Fibroblast of skin of right quadriceps (primary cell): Measurements from ENCODE around the gene HS3ST3B1.

Source experiments
- DNase-seq: peaks from one replicate; pipeline ENCODE4 v3.0.0-alpha.2; 2013

Gene HS3ST3B1

DNA sequence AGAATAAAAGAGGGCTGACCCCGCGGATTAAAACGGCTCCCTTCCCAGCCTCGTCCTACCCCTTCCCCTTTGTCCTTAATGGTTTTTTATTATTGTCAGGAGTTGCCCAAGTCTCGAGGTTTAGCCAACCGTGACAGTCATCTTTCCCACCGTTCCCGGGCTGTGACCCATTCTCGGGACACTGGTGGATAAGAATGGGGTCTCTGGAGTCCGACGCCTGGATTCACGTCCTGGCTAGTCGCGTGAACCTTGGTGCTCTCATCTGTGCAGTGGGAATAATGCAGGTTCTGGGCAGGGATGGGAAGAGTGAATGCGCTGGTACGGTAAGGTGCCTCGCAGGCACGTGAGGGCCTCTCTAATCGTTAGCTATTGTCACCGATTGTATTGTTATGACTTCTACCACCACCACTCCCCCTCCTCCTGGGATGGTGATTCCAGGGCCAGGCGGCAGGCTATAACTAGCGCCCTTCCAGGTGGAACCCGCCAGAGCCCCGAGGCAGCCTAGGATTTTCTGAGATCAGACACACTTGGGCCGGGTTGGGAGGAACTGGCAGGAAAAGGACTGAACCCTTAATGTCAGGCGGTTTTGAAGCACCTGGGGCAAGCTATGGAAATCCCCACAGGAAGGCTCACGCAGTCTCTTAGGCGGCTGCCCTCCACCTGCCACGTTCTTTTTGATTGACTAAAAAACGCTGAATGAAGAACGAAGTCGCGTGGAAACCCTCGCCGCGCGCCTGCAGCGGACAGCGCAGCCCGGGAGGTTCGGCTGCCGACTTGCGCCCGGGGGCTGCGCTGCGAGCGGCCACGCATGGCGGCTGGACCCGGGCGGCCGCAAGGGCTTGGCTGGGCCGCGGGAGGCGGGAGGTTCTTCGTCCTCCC lies 2.7 kb downstream of the HS3ST3B1 start:
- no peak for DNase-seq

DNA sequence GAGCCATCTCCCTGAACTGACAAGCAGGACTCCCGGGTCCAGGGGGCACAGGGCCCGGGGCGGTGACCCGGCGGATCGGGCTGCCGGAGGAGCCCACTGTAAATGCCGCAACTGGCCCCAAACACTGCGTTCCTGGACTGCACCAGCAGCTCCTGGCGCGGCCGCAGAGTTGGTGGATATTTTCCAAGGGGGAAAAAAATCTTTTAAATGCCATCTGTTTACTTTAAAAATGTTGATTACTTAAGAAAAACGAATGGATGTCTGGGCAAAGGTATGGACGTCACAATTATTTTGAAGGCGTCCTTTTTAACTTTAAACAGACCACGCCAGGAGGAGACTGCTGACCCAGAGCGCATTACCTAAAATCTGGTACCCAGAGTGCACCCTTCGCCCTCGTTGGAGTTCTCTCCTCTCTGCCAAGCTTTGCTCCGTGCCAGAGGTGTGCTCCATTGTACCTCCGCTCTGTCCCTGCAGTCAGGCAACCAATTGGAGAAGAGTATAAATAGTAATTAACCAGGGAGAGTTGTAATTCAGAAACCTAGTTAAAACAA lies 3.4 kb downstream of the HS3ST3B1 start:
- DNase-seq: no peak

GRCh38 chr17:14304773-14305517 lies 4.1 kb downstream of the HS3ST3B1 start:
- DNase-seq: peak; percentile 38

- DNase-seq: no peak
These were observed 5.1 kb downstream of the HS3ST3B1 start for GRCh38 chr17:14305785-14306496.

DNA sequence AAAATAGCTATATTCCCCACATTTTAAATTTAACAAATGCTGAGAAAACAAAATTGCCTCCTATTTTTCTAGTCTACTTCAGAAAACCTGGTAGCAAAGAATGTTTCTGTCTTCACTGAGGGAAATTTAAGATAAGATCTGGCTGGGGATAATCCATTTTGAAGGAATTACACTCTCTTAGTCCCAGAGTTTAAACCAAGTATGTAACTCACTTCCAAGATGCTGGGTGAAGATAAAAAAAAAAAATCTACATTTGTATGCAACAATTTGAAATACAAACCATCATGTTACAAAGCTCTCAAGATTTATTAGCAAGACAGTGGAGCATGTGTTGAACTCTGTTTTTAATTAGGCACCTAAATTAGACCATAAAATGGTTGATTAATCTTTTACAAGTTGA lies 5.7 kb downstream of the HS3ST3B1 start:
- DNase-seq: peak; percentile 76

- DNase-seq: peak; percentile 92
These were observed 6.7 kb downstream of the HS3ST3B1 start for GRCh38 chr17:14307560-14308024.

DNA sequence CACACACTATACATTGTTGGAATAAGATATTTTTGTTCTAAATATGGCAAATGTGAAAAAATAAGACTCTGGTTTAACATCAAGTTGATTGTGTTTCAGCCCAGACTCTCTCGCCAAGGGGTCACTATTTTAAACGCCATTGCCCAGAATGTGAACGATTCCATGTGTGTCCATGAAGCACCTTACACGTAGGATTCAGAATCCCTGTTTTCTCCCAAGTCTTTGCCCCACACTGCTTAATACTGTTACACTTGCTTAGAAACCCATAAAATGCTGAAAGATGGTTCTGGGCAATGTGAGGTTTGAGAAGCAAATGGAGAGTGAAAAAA lies 7.7 kb downstream of the HS3ST3B1 start:
- DNase-seq: no peak

- peak; percentile 94 for DNase-seq
These were observed 8.3 kb downstream of the HS3ST3B1 start for GRCh38 chr17:14308965-14309879.

DNA sequence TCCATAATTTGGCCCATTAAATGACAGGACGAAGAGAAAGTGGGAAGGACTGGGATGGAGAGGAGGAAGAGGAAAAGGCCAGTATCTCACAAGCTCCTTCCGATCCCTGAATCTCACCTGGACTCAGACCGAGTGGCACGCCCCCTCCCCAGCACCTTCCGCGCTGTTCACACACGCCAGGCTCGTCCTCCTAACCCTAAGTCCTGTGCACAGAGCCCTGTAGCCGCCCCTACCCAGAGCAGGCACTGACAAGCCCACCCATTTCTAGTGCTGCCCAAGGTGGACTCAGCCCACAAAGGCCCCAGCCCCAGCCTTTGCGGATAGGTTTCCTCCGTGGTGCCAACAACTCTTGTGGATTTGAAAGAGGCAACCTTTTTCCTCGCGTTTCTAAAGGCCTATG lies 9.2 kb downstream of the HS3ST3B1 start:
- DNase-seq: no peak

DNA sequence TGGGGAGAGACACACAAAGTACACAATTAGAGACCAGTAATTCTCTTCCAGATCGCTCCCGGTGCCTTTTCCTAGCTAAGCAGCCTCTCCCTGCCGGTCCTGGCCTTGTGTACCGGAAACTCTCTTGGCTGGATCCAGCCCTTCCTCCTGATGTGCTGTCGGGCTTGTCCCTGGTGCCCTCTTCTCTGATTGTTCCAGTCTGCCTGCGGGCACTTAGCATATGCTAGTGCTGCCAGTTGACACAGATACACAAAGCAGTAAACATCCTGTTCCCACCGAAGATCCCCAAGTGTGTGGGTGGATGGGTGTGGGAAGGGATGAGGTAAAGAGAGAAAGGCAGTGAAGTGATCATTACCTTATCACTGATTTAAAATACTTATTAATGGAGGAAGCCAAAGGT lies 9.7 kb downstream of the HS3ST3B1 start:
- DNase-seq: no peak

GRCh38 chr17:14311186-14311705 lies 10.4 kb downstream of the HS3ST3B1 start:
- no peak for DNase-seq

DNA sequence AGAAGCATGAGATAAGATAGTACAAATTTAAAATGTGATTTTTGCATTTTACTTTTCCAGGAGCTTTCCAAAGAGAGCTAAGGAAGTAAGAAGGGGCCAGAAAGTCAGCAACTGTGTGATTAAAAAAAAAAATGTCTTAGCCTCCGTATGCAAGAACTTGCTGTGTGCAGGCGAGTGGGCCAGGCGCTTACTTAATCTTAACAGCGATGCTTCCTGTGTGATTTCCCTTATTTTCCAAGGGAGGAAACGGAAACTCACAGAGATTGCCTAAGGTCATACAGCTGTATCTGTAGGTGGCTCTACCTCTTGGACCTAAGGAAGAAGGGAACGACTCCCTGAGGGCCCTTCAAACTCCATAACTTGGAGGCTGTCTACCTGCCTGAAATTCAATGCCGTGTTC lies 11.1 kb downstream of the HS3ST3B1 start:
- no peak for DNase-seq

- no peak for DNase-seq
These were observed 11.6 kb downstream of the HS3ST3B1 start for GRCh38 chr17:14312522-14312921.

GRCh38 chr17:14316126-14316832 lies 15.4 kb downstream of the HS3ST3B1 start:
- DNase-seq: no peak

- no peak for DNase-seq
These were observed 16.5 kb downstream of the HS3ST3B1 start for GRCh38 chr17:14317383-14317782.

DNA sequence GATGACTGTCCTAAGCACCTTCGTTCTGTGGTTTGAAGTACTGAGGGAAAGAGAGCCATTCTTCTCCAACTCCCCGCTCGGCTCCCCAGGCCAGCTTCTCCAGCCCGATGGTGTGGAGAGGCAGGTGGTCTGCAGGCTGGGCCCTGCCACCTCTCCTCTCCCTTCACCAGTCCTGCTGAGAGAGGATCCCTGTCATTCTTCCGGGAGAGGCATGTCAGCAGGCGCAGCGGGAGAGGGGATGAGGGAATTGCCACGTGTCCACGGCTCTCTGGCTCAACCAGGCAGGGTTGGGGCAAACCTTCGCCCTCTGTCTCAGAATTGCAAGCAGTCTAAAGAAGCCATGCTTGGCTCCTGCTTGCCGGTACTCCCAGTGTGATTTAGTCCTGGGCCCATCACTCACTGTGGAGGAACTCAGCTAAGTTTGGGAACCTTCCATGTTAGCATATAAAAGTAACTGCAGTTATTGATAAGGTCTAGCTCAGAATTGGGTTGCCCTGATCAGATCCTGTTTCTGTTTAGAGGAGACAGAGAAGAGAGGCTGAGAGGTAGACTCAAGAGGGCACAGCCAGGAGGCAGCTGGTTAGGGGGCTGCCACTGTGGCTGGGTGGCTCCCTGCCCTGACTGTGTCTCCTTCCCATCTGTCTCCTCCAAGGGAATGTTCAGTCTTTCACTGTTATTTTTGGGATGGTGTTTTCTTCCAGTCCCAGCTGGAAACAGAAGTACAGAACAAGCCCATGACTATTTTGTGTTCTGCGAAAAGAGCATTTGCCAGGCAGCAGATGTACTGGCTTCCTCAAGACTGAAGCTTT lies 17.4 kb downstream of the HS3ST3B1 start:
- DNase-seq: no peak

DNA sequence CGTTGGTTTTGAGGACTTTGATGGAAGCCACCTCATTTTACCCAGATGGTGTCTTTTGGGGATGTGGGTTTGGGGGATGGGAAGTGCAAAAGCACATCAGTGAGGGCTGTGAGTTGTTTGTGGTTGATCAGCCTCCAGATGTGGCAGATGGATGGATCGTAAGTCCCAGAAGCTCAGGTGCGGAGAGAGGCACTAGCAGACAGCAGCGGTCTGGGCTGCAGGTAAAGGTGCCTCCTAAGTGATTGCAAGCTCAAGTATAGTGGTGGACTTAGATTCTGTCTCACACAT lies 18.0 kb downstream of the HS3ST3B1 start:
- DNase-seq: no peak

- no peak for DNase-seq
These were observed 19.2 kb downstream of the HS3ST3B1 start for GRCh38 chr17:14320098-14320497.

DNA sequence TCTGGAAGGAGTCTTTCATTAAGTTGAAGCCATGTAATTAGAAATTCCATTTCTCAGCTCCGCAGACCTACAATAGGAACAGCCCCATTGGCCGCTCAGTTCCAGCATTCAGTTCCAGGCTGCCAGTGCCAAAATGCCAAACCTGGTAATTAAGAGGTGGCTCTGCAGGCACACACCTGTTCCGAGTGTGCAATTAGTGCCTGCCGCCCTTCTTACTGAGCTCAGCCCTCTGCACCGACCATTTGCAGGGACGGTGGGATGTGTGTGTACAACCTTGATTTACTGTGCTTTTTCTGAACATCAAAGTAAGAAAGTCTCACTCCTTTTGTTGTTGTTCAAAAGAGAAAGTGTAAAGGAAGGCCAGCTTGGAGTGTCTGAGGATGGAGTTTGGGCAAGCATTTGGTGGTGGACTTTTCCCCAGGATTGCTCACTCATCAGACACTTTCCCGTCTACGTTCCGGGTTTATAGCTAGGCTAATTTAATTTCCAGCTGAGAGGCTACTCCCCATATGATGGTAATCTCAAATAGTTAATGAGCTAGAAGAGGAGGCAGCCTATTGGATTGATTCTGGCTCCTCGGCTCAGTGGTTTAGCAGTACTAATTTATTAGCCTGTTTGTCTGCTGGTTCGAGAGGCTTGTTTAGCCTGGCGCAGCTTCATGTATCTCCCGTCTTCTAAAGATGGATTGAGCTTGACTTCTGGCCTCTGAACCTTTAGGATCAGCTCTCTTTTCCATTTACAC lies 20.0 kb downstream of the HS3ST3B1 start:
- DNase-seq: peak; percentile 46

- peak; percentile 33 for DNase-seq
These were observed 20.6 kb downstream of the HS3ST3B1 start for GRCh38 chr17:14321476-14321949.
